Smooth muscle cell (in vitro differentiated cells): ENCODE data around the gene PGP. TPM values are rescaled to one million over a fixed set of nuclear protein-coding genes. Genes with fewer than 3 reads are reported as not detected.

Experiments used
- DNase-seq: peaks from one replicate; lab custom pipeline; 2025; ENCODE audit not compliant: unreplicated experiment; lab: John Stamatoyannopoulos, UW
- H2AFZ ChIP-seq: fragments of 200-600 bp; sonication (generic); 2 replicates; pipeline ENCODE4 v1.6.0; 2016; ENCODE audit warnings: antibody characterized with exemption, low read depth, mild to moderate bottlenecking
- H3F3A ChIP-seq: fragments of 200-600 bp; sonication (generic); 2 replicates; pipeline ENCODE4 v1.6.0; 2017; ENCODE audit warnings: antibody characterized with exemption, low read depth
- H3K27ac ChIP-seq: fragments of 200-600 bp; sonication (generic); 2 replicates; pipeline ENCODE4 v1.5.1; 2016; ENCODE audit warnings: low read depth, mild to moderate bottlenecking
- H3K27me3 ChIP-seq: fragments of 200-600 bp; sonication (generic); 2 replicates; pipeline ENCODE4 v1.6.1; 2016; ENCODE audit warnings: low read depth, mild to moderate bottlenecking
- H3K36me3 ChIP-seq: fragments of 200-600 bp; sonication (generic); 2 replicates; pipeline ENCODE4 v1.5.1; 2016; ENCODE audit warnings: low read depth
- H3K4me1 ChIP-seq: fragments of 200-600 bp; sonication (generic); 2 replicates; pipeline ENCODE4 v1.5.1; 2016; ENCODE audit warnings: low read depth
- H3K4me2 ChIP-seq: fragments of 200-600 bp; sonication (generic); 2 replicates; pipeline ENCODE4 v1.6.0; 2016; ENCODE audit warnings: mild to moderate bottlenecking
- H3K4me3 ChIP-seq: fragments of 200-600 bp; sonication (generic); 2 replicates; pipeline ENCODE4 v1.5.1; 2016; ENCODE audit warnings: mild to moderate bottlenecking
- H3K79me2 ChIP-seq: fragments of 200-600 bp; sonication (generic); 2 replicates; pipeline ENCODE4 v1.6.0; 2016; ENCODE audit warnings: low read depth, mild to moderate bottlenecking
- H3K9ac ChIP-seq: fragments of 200-600 bp; sonication (generic); 2 replicates; pipeline ENCODE4 v1.6.0; 2016; ENCODE audit warnings: low read depth
- H3K9me3 ChIP-seq: fragments of 200-600 bp; sonication (generic); replicated peaks from 2 replicates; pipeline ENCODE4 v1.5.1; 2016; ENCODE audit warnings: low read depth
- H4K20me1 ChIP-seq: fragments of 200-600 bp; sonication (generic); 2 replicates; pipeline ENCODE4 v1.6.0; 2016; ENCODE audit warnings: low read depth
- CTCF ChIP-seq: fragments of 200-600 bp; sonication (generic); IDR thresholded peaks from 2 replicates; pipeline ENCODE4 v1.5.1; 2017; ENCODE audit warnings: borderline replicate concordance, mild to moderate bottlenecking, antibody characterized with exemption; ENCODE audit not compliant: insufficient read depth, poor library complexity, severe bottlenecking
- WGBS: methylation state at CpG from one replicate; pipeline ENCODE4 v1.1.7; 2016; ENCODE audit warnings: low lambda C conversion rate; 5-methylcytosine and 5-hydroxymethylcytosine counted together
- polyA plus RNA-seq: library from polyadenylated mRNA; unstranded; fragments of >200 nt; fragmentation: Nextera tagmentation; extraction: Ambion mirVana; gene quantifications from 2 replicates; pipeline ENCODE4 v1.2.1, GENCODE V29; 2016
- total RNA-seq: library from RNA; depleted of rRNA; stranded (reverse); fragments of >200 nt; gene quantifications from 2 replicates; pipeline ENCODE4 v1.2.3, GENCODE V29; 2014

PGP gene
- total and polyA plus RNA-seq, 2 experiments from 2014 or later = 21.6 to 30.1 TPM

GRCh38 chr16:2206780-2207433 lies 7.7 kb downstream of the PGP start:
- H3K4me3 ChIP-seq = no peak overlapping the region
- H3K4me2 ChIP-seq = peak overlapping the region; percentile 85
- H3F3A ChIP-seq = no peaks in the 10 kb centered on the region
- no peak for TF ChIP-seq CTCF
- H3K27ac ChIP-seq = no peak overlapping the region
- H3K9ac ChIP-seq = no peak overlapping the region
- 97% methylated on average over 21 of the region's 23 CpGs for WGBS
- peaks cover 7% of the 10 kb centered on the region for H3K79me2 ChIP-seq
- H3K27me3 ChIP-seq = no peaks in the 10 kb centered on the region
- no peaks in the 10 kb centered on the region for H3K9me3 ChIP-seq
- no peaks in the 10 kb centered on the region for H4K20me1 ChIP-seq
- no peak overlapping the region for H2AFZ ChIP-seq
- no peaks in the 10 kb centered on the region for H3K4me1 ChIP-seq
- no peaks in the 10 kb centered on the region for H3K36me3 ChIP-seq
- no peak for DNase-seq

GRCh38 chr16:2206420-2206779 lies 8.2 kb downstream of the PGP start:
- no peak overlapping the region for H2AFZ ChIP-seq
- H4K20me1 ChIP-seq = no peaks in the 10 kb centered on the region
- no peaks in the 10 kb centered on the region for H3K27me3 ChIP-seq
- H3K9me3 ChIP-seq = no peaks in the 10 kb centered on the region
- H3K4me2 ChIP-seq = peak overlapping the region; percentile 85
- peak overlapping the region; percentile 92 for H3K9ac ChIP-seq
- no peak overlapping the region for H3K27ac ChIP-seq
- no peaks in the 10 kb centered on the region for H3K4me1 ChIP-seq
- H3F3A ChIP-seq = no peaks in the 10 kb centered on the region
- DNase-seq = no peak
- no peak for TF ChIP-seq CTCF
- peak overlapping the region; percentile 93 for H3K4me3 ChIP-seq
- WGBS = 93% methylated on average over 17 of the region's 18 CpGs
- H3K79me2 ChIP-seq = peaks cover 7% of the 10 kb centered on the region
- no peaks in the 10 kb centered on the region for H3K36me3 ChIP-seq

GRCh38 chr16:2205967-2206313 lies 8.7 kb downstream of the PGP start:
- 48% methylated on average over 16 of the region's 16 CpGs for WGBS
- no peak for DNase-seq

More at GRCh38 chr16:2205967-2206313, 8.7 kb downstream of the PGP start:
- Histone ChIP-seq H3K9me3 (no peaks in the 10 kb centered on the region), H3K27me3 (no peaks in the 10 kb centered on the region), H3K27ac (no peak overlapping the region), H3K4me3 (peak overlapping the region; percentile 93), H3K79me2 (peaks cover 7% of the 10 kb centered on the region), H3K9ac (peak overlapping the region; percentile 92), H3K4me2 (peak overlapping the region; percentile 85), H3K36me3 (no peaks in the 10 kb centered on the region), H3F3A (no peaks in the 10 kb centered on the region), H3K4me1 (no peaks in the 10 kb centered on the region), H2AFZ (peak overlapping the region; percentile 89), H4K20me1 (no peaks in the 10 kb centered on the region)
- TF ChIP-seq CTCF = no peak
